IMR-90 (cell line): ENCODE measurements around the gene CHST2. TPM values are rescaled to one million over a fixed set of nuclear protein-coding genes. Genes with fewer than 3 reads are reported as not detected.

ENCODE experiments used
- ATAC-seq: fragments of 200-7000 bp; cut with Tn5 transposase; 2 replicates; pipeline ENCODE4 v1.9.1; 2020; ENCODE audit warnings: low read depth, mild to moderate bottlenecking, moderate library complexity
- BruUV-seq: library from RNA; stranded (reverse); fragments of 400-500 nt; replicated peaks from 2 replicates; lab custom pipeline; 2021; lab: Mats Ljungman, UMichigan
- CTCF ChIA-PET: fragments of 300-600 bp; formaldehyde crosslinking; extraction: SDS; loops from one replicate; lab custom pipeline; 2021; ENCODE audit warnings: antibody characterized with exemption; lab: Yijun Ruan, JAX
- POLR2A ChIA-PET: fragments of 300-600 bp; sonication (Branson Sonifier 250); formaldehyde crosslinking; loops from one replicate; lab custom pipeline; 2022; ENCODE audit warnings: antibody characterized with exemption; ENCODE audit not compliant: unreplicated experiment; lab: Charles Lee
- DNase-seq: peaks from one replicate; pipeline ENCODE4 v3.0.0; 2013
- H2AFZ ChIP-seq: replicated peaks from 2 replicates; pipeline ENCODE3; 2013; ENCODE audit warnings: low read length, mild to moderate bottlenecking; ENCODE audit not compliant: poor library complexity
- H2AK5ac ChIP-seq: 2 replicates; pipeline ENCODE4 v1.6.1; 2013; ENCODE audit warnings: low read depth, low read length, inconsistent platforms
- H2AK9ac ChIP-seq: replicated peaks from 2 replicates; pipeline ENCODE3; 2013; ENCODE audit warnings: mild to moderate bottlenecking, low read depth, low read length, moderate library complexity; ENCODE audit not compliant: poor library complexity
- H2BK120ac ChIP-seq: 2 replicates; pipeline ENCODE4 v1.6.1; 2013; ENCODE audit warnings: low read depth, low read length, inconsistent platforms
- H2BK15ac ChIP-seq: 3 replicates; pipeline ENCODE4 v1.6.1; 2013; ENCODE audit warnings: low read depth, low read length, inconsistent platforms
- H2BK20ac ChIP-seq: 2 replicates; pipeline ENCODE4 v1.6.1; 2013; ENCODE audit warnings: low read depth, mild to moderate bottlenecking, inconsistent platforms, low read length, moderate library complexity
- H2BK5ac ChIP-seq: 2 replicates; pipeline ENCODE4 v1.6.1; 2013; ENCODE audit warnings: mild to moderate bottlenecking, low read depth, low read length, inconsistent platforms; ENCODE audit not compliant: poor library complexity, severe bottlenecking
- H3K14ac ChIP-seq: replicated peaks from 2 replicates; pipeline ENCODE4 v1.6.1; 2013; ENCODE audit warnings: low read depth, low read length, inconsistent platforms
- H3K18ac ChIP-seq: 2 replicates; pipeline ENCODE4 v1.6.1; 2013; ENCODE audit warnings: low read depth, low read length, control low read depth
- H3K23ac ChIP-seq: 2 replicates; pipeline ENCODE4 v1.6.1; 2013; ENCODE audit warnings: low read depth, low read length, inconsistent platforms
- H3K27ac ChIP-seq: 2 replicates; pipeline ENCODE4 v1.5.1; 2013; ENCODE audit warnings: mild to moderate bottlenecking, control low read depth, low read length; ENCODE audit not compliant: insufficient read depth
- H3K27me3 ChIP-seq: 2 replicates; pipeline ENCODE4 v1.6.1; 2013; ENCODE audit warnings: low read length; ENCODE audit not compliant: control insufficient read depth, insufficient read depth
- H3K36me3 ChIP-seq: 2 replicates; pipeline ENCODE4 v1.6.1; 2013; ENCODE audit warnings: low read length, mixed read lengths; ENCODE audit not compliant: control insufficient read depth, insufficient read depth
- H3K4ac ChIP-seq: 2 replicates; pipeline ENCODE4 v1.6.1; 2013; ENCODE audit warnings: low read depth, low read length, inconsistent platforms
- H3K4me1 ChIP-seq: 2 replicates; pipeline ENCODE4 v1.6.1; 2013; ENCODE audit warnings: low read length, mixed read lengths; ENCODE audit not compliant: control insufficient read depth, insufficient read depth
- H3K4me2 ChIP-seq: 2 replicates; pipeline ENCODE4 v1.6.1; 2013; ENCODE audit warnings: low read depth, mild to moderate bottlenecking, control low read depth, low read length, moderate library complexity
- H3K4me3 ChIP-seq: 2 replicates; pipeline ENCODE4 v1.5.1; 2013; ENCODE audit warnings: low read depth, mild to moderate bottlenecking, control low read depth, low read length, moderate library complexity; ENCODE audit not compliant: insufficient read depth
- H3K56ac ChIP-seq: 2 replicates; pipeline ENCODE4 v1.6.1; 2013; ENCODE audit warnings: low read length, inconsistent platforms; ENCODE audit not compliant: insufficient read depth; ENCODE audit errors: extremely low read depth
- H3K79me1 ChIP-seq, 2 experiments: 2 replicates each; pipeline ENCODE4 v1.6.1; 2013; ENCODE audit warnings: low read length in 2 of 2, inconsistent platforms in 1 of 2, low read depth in 1 of 2
- H3K9ac ChIP-seq: 2 replicates; pipeline ENCODE4 v1.6.1; 2013; ENCODE audit warnings: low read depth, low read length, control low read depth
- H3K9me1 ChIP-seq: 2 replicates; pipeline ENCODE4 v1.6.1; 2013; ENCODE audit warnings: low read length, inconsistent platforms; ENCODE audit not compliant: insufficient read depth
- H3K9me3 ChIP-seq: 2 replicates; pipeline ENCODE4 v1.6.1; 2013; ENCODE audit warnings: low read length; ENCODE audit not compliant: control insufficient read depth, insufficient read depth
- H4K20me1 ChIP-seq: 2 replicates; pipeline ENCODE4 v1.6.1; 2013; ENCODE audit warnings: low read length, inconsistent platforms; ENCODE audit not compliant: insufficient read depth
- H4K5ac ChIP-seq: 2 replicates; pipeline ENCODE4 v1.6.1; 2013; ENCODE audit warnings: mild to moderate bottlenecking, low read depth, low read length, control low read depth
- H4K8ac ChIP-seq, 2 experiments: 2 replicates each; pipeline ENCODE4 v1.6.1; 2013; ENCODE audit warnings: low read depth in 2 of 2, low read length in 2 of 2, control low read depth in 1 of 2, inconsistent platforms in 1 of 2
- H4K91ac ChIP-seq: 2 replicates; pipeline ENCODE4 v1.6.1; 2013; ENCODE audit warnings: low read depth, low read length, inconsistent platforms; ENCODE audit not compliant: insufficient read depth
- CEBPB ChIP-seq: IDR thresholded peaks from 2 replicates; pipeline ENCODE4 v1.6.1; 2012; ENCODE audit warnings: low read depth, low read length, improper control_type of control experiment
- CTCF ChIP-seq: conservative IDR thresholded peaks from 2 replicates; pipeline ENCODE4 v1.5.1; 2012; ENCODE audit warnings: mild to moderate bottlenecking, low read depth, low read length, improper control_type of control experiment
- WGBS, 2 experiments: methylation state at CpG; one replicate each; pipeline versions ENCODE4 v1.1.5 to v1.1.7; 2013; ENCODE audit warnings: missing lambda C conversion rate in 2 of 2; ENCODE audit not compliant: insufficient read length in 1 of 2; ENCODE audit errors: extremely low coverage in 2 of 2; 5-methylcytosine and 5-hydroxymethylcytosine counted together
- dilution Hi-C: fragments of 300-500 bp; cut with HindIII; formaldehyde crosslinking; loops from one replicate; pipeline ENCODE4 v1.14.3; 2018; ENCODE audit warnings: low sequenced_read_pairs; ENCODE audit not compliant: unreplicated experiment
- in situ Hi-C: fragments of 300-500 bp; cut with MboI; formaldehyde crosslinking; loops from 3 replicates; pipeline ENCODE4 v1.14.3; 2019; ENCODE audit warnings: low sequenced_read_pairs, inconsistent platforms, mixed read lengths
- intact Hi-C: fragments of 100-400 bp; cut with micrococcal nuclease; formaldehyde crosslinking; loops from 2 replicates; pipeline ENCODE4 v1.10.0; 2022
- polyA plus RNA-seq, 3 experiments: library from polyadenylated mRNA; depleted of rRNA; stranded (reverse); fragments of >200 nt; gene quantifications; 2 replicates each; pipeline ENCODE4 v1.2.3, GENCODE V29; 2012; ENCODE audit warnings: low replicate concordance in 1 of 3
- total RNA-seq: library from RNA; depleted of rRNA; stranded (reverse); fragments of >200 nt; gene quantifications from 2 replicates; pipeline ENCODE4 v1.2.3, GENCODE V29; 2012

The CHST2 gene
- total and polyA plus RNA-seq, 2 of the 4 experiments (the other 2 are of a cell fraction): 0.90 to 1.4 TPM

DNA sequence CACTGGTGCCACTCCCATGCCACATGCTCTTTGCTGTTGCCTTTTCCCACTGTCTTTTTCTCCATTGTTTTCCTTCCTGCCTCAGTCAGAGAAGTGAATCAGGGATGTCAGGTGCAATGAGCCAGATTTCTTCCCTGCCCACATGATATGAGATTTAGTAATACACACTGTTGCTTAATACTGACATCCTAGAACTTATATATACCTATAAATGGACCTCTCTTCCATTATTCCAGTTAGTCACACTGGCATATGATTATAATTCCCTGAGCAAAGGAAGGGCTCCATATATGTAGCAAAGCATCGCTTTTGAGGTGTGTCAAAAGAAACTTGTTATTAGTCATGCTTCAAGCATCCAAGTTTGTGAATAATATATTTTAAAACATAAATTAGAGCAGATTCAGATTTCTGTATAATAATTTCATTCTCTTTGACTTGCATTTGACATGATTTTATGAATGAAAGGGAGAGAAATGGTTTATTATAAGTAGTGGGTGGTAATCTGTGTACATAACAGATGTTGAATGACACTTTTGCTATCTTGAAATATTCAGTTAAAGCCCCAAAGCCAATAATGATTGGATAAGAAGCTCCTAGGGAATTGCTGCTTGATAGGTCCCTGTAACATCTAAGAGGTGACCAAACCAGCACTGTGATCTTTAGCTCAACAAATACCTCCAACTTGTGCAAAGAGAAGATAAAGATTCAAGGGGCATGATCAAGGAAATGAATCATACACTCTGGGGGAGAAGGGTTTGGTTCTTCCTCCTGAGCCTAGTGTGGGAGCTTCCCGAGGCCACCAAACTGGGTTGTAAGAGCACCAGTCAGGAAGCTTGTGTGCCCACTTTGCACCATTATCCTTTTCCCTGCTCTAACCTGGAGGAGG lies 48.6 kb downstream of the CHST2 start:
- Histone ChIP-seq H3K14ac (peak overlapping the region; percentile 43; the same call in 1 of the 2 replicates), H3K23ac (no peak overlapping the region), H3K4me3 (no peak overlapping the region), H3K4me2 (no peak overlapping the region), H4K8ac (peak overlapping the region in 1 of 2 experiments; percentile 33; a peak in 1 of 4 replicates), H3K56ac (no peak overlapping the region), H2AFZ (peak overlapping the region; percentile 38), H3K27ac (no peak overlapping the region; the same call in 1 of the 2 replicates), H3K9ac (no peak overlapping the region), H3K36me3 (no peaks in the 10 kb centered on the region), H3K27me3 (no peaks in the 10 kb centered on the region), H2AK9ac (no peak overlapping the region), H4K20me1 (no peaks in the 10 kb centered on the region), H3K18ac (peak overlapping the region; percentile 57; the same call in 1 of the 2 replicates), H2AK5ac (peak overlapping the region; percentile 58), H3K79me1 (no peaks in the 10 kb centered on the region), H3K4ac (peak overlapping the region; percentile 57; the same call in 1 of the 2 replicates), H3K9me3 (no peaks in the 10 kb centered on the region), H4K5ac (peak overlapping the region; percentile 5; the same call in 1 of the 2 replicates), H3K4me1 (peaks cover 23% of the 10 kb centered on the region), H2BK5ac (peak overlapping the region; percentile 59), H4K91ac (peak overlapping the region; percentile 27; the same call in 1 of the 2 replicates), H2BK120ac (peak overlapping the region; percentile 64), H2BK15ac (peak overlapping the region; percentile 60; the same call in 2 of the 3 replicates), H2BK20ac (peak overlapping the region; percentile 55; the same call in 1 of the 2 replicates), H3K9me1 (peaks cover 15% of the 10 kb centered on the region)
- no TSS peak for BruUV-seq
- ATAC-seq (0 out of 2 replicates have a peak, but pooled peaks have one; percentile 22), DNase-seq (peak; percentile 74)
- in situ Hi-C loops (no loop called here), intact Hi-C loops (no loop called here), dilution Hi-C loops (no loop called here)
- POLR2A ChIA-PET: no interaction called here
- WGBS, 2 experiments: no CpG with 5 or more reads among the region's 2 CpGs
- CTCF ChIA-PET: no interaction called here
- peak; percentile 86 for TF ChIP-seq CEBPB
- no peak for TF ChIP-seq CTCF
